ENCODE results near the gene SLC35G6. TPM values are rescaled to one million over a fixed set of nuclear protein-coding genes. Genes with fewer than 3 reads are reported as not detected.

SLC35G6 gene
- polyA plus RNA-seq, 1 donor from 2014 or later = not detected

GRCh38 chr17:7528842-7529241 is 47.6 kb downstream of the SLC35G6 start:
- Mint-ChIP-seq H3K36me3 (no peaks in the 10 kb centered on the region), H3K27ac (no peak overlapping the region)

GRCh38 chr17:7530023-7530900 is 49.0 kb downstream of the SLC35G6 start:
- H3K4me1 Mint-ChIP-seq = peaks cover 0 to 1% (median 0%) of the 10 kb centered on the region in 3 donors
- H3K9me3 Mint-ChIP-seq = peaks cover 0 to 14% (median 4%) of the 10 kb centered on the region in 3 donors
- H3K27ac Mint-ChIP-seq = no peak overlapping the region
- H3K36me3 Mint-ChIP-seq = no peaks in the 10 kb centered on the region
- H3K27me3 Mint-ChIP-seq = peaks cover 4% of the 10 kb centered on the region
- H3K4me3 Mint-ChIP-seq = no peak overlapping the region

More at GRCh38 chr17:7528842-7529241, 47.6 kb downstream of the SLC35G6 start:
- peaks cover 0 to 1% (median 0%) of the 10 kb centered on the region in 3 donors for H3K4me1 Mint-ChIP-seq
- H3K4me3 Mint-ChIP-seq = no peak overlapping the region
- H3K9me3 Mint-ChIP-seq = peaks cover 0 to 15% (median 4%) of the 10 kb centered on the region in 3 donors
- H3K27me3 Mint-ChIP-seq = no peaks in the 10 kb centered on the region

Other genes with a start within 250 kb of the SLC35G6 start
- gene DVL2, start 246.9 kb upstream of the SLC35G6 start, polyA plus RNA-seq = 32.3 TPM
- gene PHF23, start 242.0 kb upstream of the SLC35G6 start, polyA plus RNA-seq = 38.2 TPM
- gene GABARAP, start 239.0 kb upstream of the SLC35G6 start, polyA plus RNA-seq = 1,138 TPM
- 48.7 TPM for gene CTDNEP1, start 229.7 kb upstream of the SLC35G6 start, polyA plus RNA-seq
- gene ELP5, start 229.2 kb upstream of the SLC35G6 start, polyA plus RNA-seq = 86.8 TPM
- 1.2 TPM for gene CLDN7, start 219.0 kb upstream of the SLC35G6 start, polyA plus RNA-seq
- gene SLC2A4, start 199.7 kb upstream of the SLC35G6 start, polyA plus RNA-seq = not detected
- gene YBX2, start 186.8 kb upstream of the SLC35G6 start, polyA plus RNA-seq = not detected
- gene EIF5A, start 173.8 kb upstream of the SLC35G6 start, polyA plus RNA-seq = 221 TPM
- 128 TPM for gene GPS2, start 166.1 kb upstream of the SLC35G6 start, polyA plus RNA-seq
- gene NEURL4, start 152.1 kb upstream of the SLC35G6 start, polyA plus RNA-seq = 1.7 TPM
- 251 TPM for gene ACAP1, start 144.9 kb upstream of the SLC35G6 start, polyA plus RNA-seq
- 6.8 TPM for gene KCTD11, start 129.3 kb upstream of the SLC35G6 start, polyA plus RNA-seq
- gene TMEM95, start 126.3 kb upstream of the SLC35G6 start, polyA plus RNA-seq = not detected
- gene TNK1, start 100.4 kb upstream of the SLC35G6 start, polyA plus RNA-seq = 4.4 TPM
- 113 TPM for gene PLSCR3, start 86.9 kb upstream of the SLC35G6 start, polyA plus RNA-seq
- 84.7 TPM for gene TMEM256, start 77.3 kb upstream of the SLC35G6 start, polyA plus RNA-seq
- not detected for gene NLGN2, start 73.6 kb upstream of the SLC35G6 start, polyA plus RNA-seq
- not detected for gene SPEM1, start 61.1 kb upstream of the SLC35G6 start, polyA plus RNA-seq
- gene SPEM2, start 55.8 kb upstream of the SLC35G6 start, polyA plus RNA-seq = not detected
- gene SPEM3, start 52.6 kb upstream of the SLC35G6 start, polyA plus RNA-seq = not detected
- 25.5 TPM for gene TMEM102, start 46.0 kb upstream of the SLC35G6 start, polyA plus RNA-seq
- gene FGF11, start 41.9 kb upstream of the SLC35G6 start, polyA plus RNA-seq = not detected
- 13.8 TPM for gene CHRNB1, start 36.4 kb upstream of the SLC35G6 start, polyA plus RNA-seq
- 15.9 TPM for gene ZBTB4, start 1.8 kb upstream of the SLC35G6 start, polyA plus RNA-seq
- gene POLR2A, start 2.9 kb downstream of the SLC35G6 start, polyA plus RNA-seq = 55.7 TPM
- gene TNFSF12, start 67.6 kb downstream of the SLC35G6 start, polyA plus RNA-seq = 45.1 TPM
- 5.1 TPM for gene TNFSF13, start 77.3 kb downstream of the SLC35G6 start, polyA plus RNA-seq
- 19.0 TPM for gene SENP3, start 80.5 kb downstream of the SLC35G6 start, polyA plus RNA-seq
- 26.9 TPM for gene CD68, start 98.2 kb downstream of the SLC35G6 start, polyA plus RNA-seq
- 37.9 TPM for gene MPDU1, start 102.4 kb downstream of the SLC35G6 start, polyA plus RNA-seq
- gene SOX15, start 108.6 kb downstream of the SLC35G6 start, polyA plus RNA-seq = not detected
- gene FXR2, start 133.5 kb downstream of the SLC35G6 start, polyA plus RNA-seq = 20.0 TPM
- gene SAT2, start 146.4 kb downstream of the SLC35G6 start, polyA plus RNA-seq = 37.7 TPM
- gene SHBG, start 148.7 kb downstream of the SLC35G6 start, polyA plus RNA-seq = not detected
- not detected for gene ATP1B2, start 169.5 kb downstream of the SLC35G6 start, polyA plus RNA-seq
- 55.0 TPM for gene TP53, start 206.0 kb downstream of the SLC35G6 start, polyA plus RNA-seq
- gene WRAP53, start 207.0 kb downstream of the SLC35G6 start, polyA plus RNA-seq = 15.3 TPM
- gene EFNB3, start 223.8 kb downstream of the SLC35G6 start, polyA plus RNA-seq = not detected
- gene DNAH2, start 236.3 kb downstream of the SLC35G6 start, polyA plus RNA-seq = not detected